ENCODE measurements around the gene MARCHF4. TPM values are rescaled to one million over a fixed set of nuclear protein-coding genes. Genes with fewer than 3 reads are reported as not detected.

The MARCHF4 gene
- total RNA-seq, 3 donors from 2014 or later: not detected

- ATAC-seq (peak; percentile 74 to 75), DNase-seq (no peak)
- no peaks in the 10 kb centered on the region for H3K36me3 Mint-ChIP-seq (ENCODE audit: insufficient read depth)
- no peak overlapping the region for H3K4me3 Mint-ChIP-seq
- H3K27me3 Mint-ChIP-seq (ENCODE audit: low read depth): no peaks in the 10 kb centered on the region
- H3K4me1 Mint-ChIP-seq (ENCODE audit: low read depth): peaks cover 66% of the 10 kb centered on the region
- H3K9me3 Mint-ChIP-seq: no peaks in the 10 kb centered on the region
Measured at GRCh38 chr2:216348756-216349308, 23.5 kb downstream of the MARCHF4 start.

GRCh38 chr2:216346781-216347180, 25.5 kb downstream of the MARCHF4 start:
- ATAC-seq: peak; percentile 56 to 68
- Mint-ChIP-seq H3K4me1 (ENCODE audit: low read depth) (peaks cover 47% of the 10 kb centered on the region), H3K27me3 (ENCODE audit: low read depth) (no peaks in the 10 kb centered on the region), H3K9me3 (no peaks in the 10 kb centered on the region), H3K4me3 (no peak overlapping the region), H3K36me3 (ENCODE audit: insufficient read depth) (no peaks in the 10 kb centered on the region)
- no peak for DNase-seq

GRCh38 chr2:216345846-216346245, 26.4 kb downstream of the MARCHF4 start:
- DNase-seq (no peak), ATAC-seq (no peak)
- H3K27me3 Mint-ChIP-seq (ENCODE audit: low read depth): no peaks in the 10 kb centered on the region
- no peak overlapping the region for H3K4me3 Mint-ChIP-seq
- H3K4me1 Mint-ChIP-seq (ENCODE audit: low read depth): peaks cover 49% of the 10 kb centered on the region
- no peaks in the 10 kb centered on the region for H3K36me3 Mint-ChIP-seq (ENCODE audit: insufficient read depth)
- no peaks in the 10 kb centered on the region for H3K9me3 Mint-ChIP-seq

GRCh38 chr2:216344950-216345300, 27.4 kb downstream of the MARCHF4 start:
- Mint-ChIP-seq H3K27me3 (ENCODE audit: low read depth) (no peaks in the 10 kb centered on the region), H3K4me1 (ENCODE audit: low read depth) (peaks cover 41% of the 10 kb centered on the region), H3K4me3 (no peak overlapping the region), H3K36me3 (ENCODE audit: insufficient read depth) (no peaks in the 10 kb centered on the region), H3K9me3 (no peaks in the 10 kb centered on the region)
- no peak for ATAC-seq
- no peak for DNase-seq

- Mint-ChIP-seq H3K27me3 (ENCODE audit: low read depth) (no peaks in the 10 kb centered on the region), H3K36me3 (ENCODE audit: insufficient read depth) (no peaks in the 10 kb centered on the region), H3K4me1 (ENCODE audit: low read depth) (peaks cover 35% of the 10 kb centered on the region), H3K4me3 (no peak overlapping the region), H3K9me3 (no peaks in the 10 kb centered on the region)
- DNase-seq: no peak
- no peak for ATAC-seq
Measured at GRCh38 chr2:216344206-216344949, 27.9 kb downstream of the MARCHF4 start.

- Mint-ChIP-seq H3K36me3 (ENCODE audit: insufficient read depth) (no peaks in the 10 kb centered on the region), H3K4me1 (ENCODE audit: low read depth) (peaks cover 26% of the 10 kb centered on the region), H3K4me3 (no peak overlapping the region), H3K27me3 (ENCODE audit: low read depth) (no peaks in the 10 kb centered on the region), H3K9me3 (no peaks in the 10 kb centered on the region)
- ATAC-seq: no peak
- no peak for DNase-seq
Measured at GRCh38 chr2:216343221-216343980, 28.9 kb downstream of the MARCHF4 start.

- Mint-ChIP-seq H3K9me3 (no peaks in the 10 kb centered on the region), H3K4me3 (no peak overlapping the region), H3K36me3 (ENCODE audit: insufficient read depth) (no peaks in the 10 kb centered on the region), H3K4me1 (ENCODE audit: low read depth) (peaks cover 15% of the 10 kb centered on the region), H3K27me3 (ENCODE audit: low read depth) (no peaks in the 10 kb centered on the region)
- peak; percentile 77 to 79 for ATAC-seq
- no peak for DNase-seq
Measured at GRCh38 chr2:216341121-216341520, 31.2 kb downstream of the MARCHF4 start.

- ATAC-seq (no peak), DNase-seq (no peak)
- Mint-ChIP-seq H3K9me3 (no peaks in the 10 kb centered on the region), H3K36me3 (ENCODE audit: insufficient read depth) (no peaks in the 10 kb centered on the region), H3K4me3 (no peak overlapping the region), H3K4me1 (ENCODE audit: low read depth) (peaks cover 15% of the 10 kb centered on the region), H3K27me3 (ENCODE audit: low read depth) (no peaks in the 10 kb centered on the region)
Measured at GRCh38 chr2:216340280-216340631, 32.0 kb downstream of the MARCHF4 start.

GRCh38 chr2:216339456-216340279, 32.6 kb downstream of the MARCHF4 start:
- no peaks in the 10 kb centered on the region for H3K27me3 Mint-ChIP-seq (ENCODE audit: low read depth)

GRCh38 chr2:216335252-216335651, 37.0 kb downstream of the MARCHF4 start:
- no peaks in the 10 kb centered on the region for H3K36me3 Mint-ChIP-seq (ENCODE audit: insufficient read depth)
- DNase-seq (no peak), ATAC-seq (no peak)
- H3K4me1 Mint-ChIP-seq (ENCODE audit: low read depth): peaks cover 4% of the 10 kb centered on the region
- H3K9me3 Mint-ChIP-seq: no peaks in the 10 kb centered on the region
- no peaks in the 10 kb centered on the region for H3K27me3 Mint-ChIP-seq (ENCODE audit: low read depth)
- no peak overlapping the region for H3K4me3 Mint-ChIP-seq

More at GRCh38 chr2:216339456-216340279, 32.6 kb downstream of the MARCHF4 start:
- Mint-ChIP-seq H3K4me1 (ENCODE audit: low read depth) (peaks cover 15% of the 10 kb centered on the region), H3K9me3 (no peaks in the 10 kb centered on the region), H3K4me3 (no peak overlapping the region), H3K36me3 (ENCODE audit: insufficient read depth) (no peaks in the 10 kb centered on the region)
- DNase-seq: no peak
- ATAC-seq: no peak

GRCh38 chr2:216328347-216328746, 43.9 kb downstream of the MARCHF4 start:
- no peak overlapping the region for H3K4me3 Mint-ChIP-seq
- DNase-seq (no peak), ATAC-seq (no peak)
- H3K27me3 Mint-ChIP-seq (ENCODE audit: low read depth): no peaks in the 10 kb centered on the region
- no peaks in the 10 kb centered on the region for H3K4me1 Mint-ChIP-seq (ENCODE audit: low read depth)
- H3K36me3 Mint-ChIP-seq (ENCODE audit: insufficient read depth): no peaks in the 10 kb centered on the region
- H3K9me3 Mint-ChIP-seq: no peaks in the 10 kb centered on the region

GRCh38 chr2:216327447-216327935, 44.8 kb downstream of the MARCHF4 start:
- H3K4me1 Mint-ChIP-seq (ENCODE audit: low read depth): no peaks in the 10 kb centered on the region
- no peaks in the 10 kb centered on the region for H3K9me3 Mint-ChIP-seq
- no peak overlapping the region for H3K4me3 Mint-ChIP-seq
- no peak for ATAC-seq
- no peak for DNase-seq
- H3K27me3 Mint-ChIP-seq (ENCODE audit: low read depth): no peaks in the 10 kb centered on the region
- H3K36me3 Mint-ChIP-seq (ENCODE audit: insufficient read depth): no peaks in the 10 kb centered on the region
